K562 (cell line): ENCODE results near the gene PSMB10. TPM values are rescaled to one million over a fixed set of nuclear protein-coding genes. Genes with fewer than 3 reads are reported as not detected.
"Not testable (repeated sequence)": the region's sequence is repeated elsewhere in the genome, so short reads cannot be mapped to it uniquely, and the experiment has no call there.

Experiments used
- ATAC-seq: fragments of 200-7000 bp; cut with Tn5 transposase; 3 replicates; pipeline ENCODE4 v1.9.1; 2020; ENCODE audit warnings: moderate library complexity
- BruUV-seq: library from RNA; stranded (reverse); fragments of 400-500 nt; replicated peaks from 2 replicates; lab custom pipeline; 2021; lab: Mats Ljungman, UMichigan
- CTCF ChIA-PET: fragments of 300-600 bp; formaldehyde crosslinking; extraction: SDS; loops from one replicate; lab custom pipeline; 2021; ENCODE audit warnings: low intra/inter-chr PET ratio; lab: Yijun Ruan, JAX
- POLR2A ChIA-PET: fragments of 300-600, 350-650 bp; sonication (Branson Sonifier 250); formaldehyde crosslinking; extraction: SDS; loops from one replicate; lab custom pipeline; 2021; ENCODE audit warnings: antibody characterized with exemption, inconsistent platforms; lab: Yijun Ruan, JAX
- DNase-seq, 4 experiments: peaks; one replicate each; pipeline versions ENCODE4 v3.0.0 to v3.0.0-alpha.2; 2011 to 2018; ENCODE audit warnings: low spot score in 3 of 4, mixed read lengths in 3 of 4; ENCODE audit errors: extremely low read depth in 1 of 4
- FAIRE-seq: peaks from 2 replicates; lab custom pipeline; 2011; peaks lifted over from hg19 to GRCh38; lab: Jason Lieb, UNC
- H2AFZ ChIP-seq: 2 replicates; pipeline ENCODE4 v1.6.0; 2011; ENCODE audit warnings: low read depth, low read length, control low read depth, inconsistent platforms
- H3K27ac ChIP-seq: fragments of 200-600 bp; 3 replicates; pipeline ENCODE4 v1.8.0; 2011; ENCODE audit warnings: low read depth, mild to moderate bottlenecking, control low read depth, inconsistent platforms, low read length, moderate library complexity, mixed read lengths; ENCODE audit errors: extremely low read depth
- H3K27me3 ChIP-seq, 2 experiments: fragments of 300-600 bp in 1 of 2; 2 replicates in 1 of 2; 3 replicates in 1 of 2; pipeline versions ENCODE4 v1.6.0 to v1.8.0; 2011; ENCODE audit warnings: inconsistent platforms in 2 of 2, low read length in 2 of 2, mild to moderate bottlenecking in 1 of 2, mixed read lengths in 1 of 2, moderate library complexity in 1 of 2; ENCODE audit not compliant: control insufficient read depth in 2 of 2, insufficient read depth in 2 of 2
- H3K36me3 ChIP-seq: fragments of 300-600 bp; 3 replicates; pipeline ENCODE4 v1.8.0; 2011; ENCODE audit warnings: mild to moderate bottlenecking, low read length, inconsistent platforms; ENCODE audit not compliant: control insufficient read depth, insufficient read depth
- H3K4me1 ChIP-seq, 2 experiments: fragments of 200-600 bp in 1 of 2; replicated peaks in 1 of 2; 2 replicates in 1 of 2; 3 replicates in 1 of 2; pipeline versions ENCODE4 v1.5.1 to v1.8.0; 2011; ENCODE audit warnings: inconsistent platforms in 2 of 2, low read length in 2 of 2, mild to moderate bottlenecking in 1 of 2, mixed read lengths in 1 of 2, moderate library complexity in 1 of 2; ENCODE audit not compliant: control insufficient read depth in 2 of 2, insufficient read depth in 2 of 2
- H3K4me2 ChIP-seq: 2 replicates; pipeline ENCODE4 v1.6.1; 2011; ENCODE audit warnings: low read length, control low read depth, inconsistent platforms, mixed read lengths; ENCODE audit not compliant: insufficient read depth
- H3K4me3 ChIP-seq: fragments of 200-600 bp; sonication (generic), shearing (Covaris generic); 2 replicates; pipeline ENCODE4 v1.5.1; 2016; ENCODE audit warnings: control low read depth, inconsistent platforms
- H3K79me2 ChIP-seq: fragments of 200-600 bp; 3 replicates; pipeline ENCODE4 v1.8.0; 2011; ENCODE audit warnings: low read length, inconsistent platforms; ENCODE audit not compliant: control insufficient read depth, insufficient read depth
- H3K9ac ChIP-seq, 2 experiments: 2 replicates each; pipeline versions ENCODE4 v1.6.0 to v1.6.1; 2011; ENCODE audit warnings: low read depth in 2 of 2, low read length in 2 of 2, control low read depth in 1 of 2, inconsistent platforms in 1 of 2, mild to moderate bottlenecking in 1 of 2, mixed read lengths in 1 of 2; ENCODE audit not compliant: insufficient read depth in 1 of 2
- H3K9me1 ChIP-seq: one replicate; pipeline ENCODE4 v1.6.0; 2011; ENCODE audit warnings: inconsistent platforms, mild to moderate bottlenecking, low read length, moderate library complexity; ENCODE audit not compliant: control insufficient read depth, insufficient read depth
- H3K9me3 ChIP-seq: replicated peaks from 2 replicates; pipeline ENCODE4 v1.5.1; 2011; ENCODE audit warnings: low read depth, low read length, inconsistent platforms; ENCODE audit not compliant: control insufficient read depth, insufficient read depth
- H4K20me1 ChIP-seq: replicated peaks from 2 replicates; pipeline ENCODE4 v1.6.1; 2011; ENCODE audit warnings: low read length, inconsistent platforms, mixed read lengths; ENCODE audit not compliant: control insufficient read depth, insufficient read depth
- KLF16 ChIP-seq: IDR thresholded peaks from 2 replicates; pipeline ENCODE4 v1.6.1; 2016; ENCODE audit warnings: antibody characterized with exemption
- RBM22 ChIP-seq: fragments of 200-400 bp; formaldehyde crosslinking; IDR thresholded peaks from 2 replicates; pipeline ENCODE4 v1.6.1; 2018; ENCODE audit warnings: low read length, low read depth; ENCODE audit not compliant: poor library complexity, severe bottlenecking
- SMARCB1 ChIP-seq: IDR thresholded peaks from 2 replicates; pipeline ENCODE4 v1.6.1; 2011; ENCODE audit warnings: improper control_type of control experiment, low read depth; ENCODE audit not compliant: insufficient read length
- ZC3H11A ChIP-seq: IDR thresholded peaks from 2 replicates; pipeline ENCODE4 v1.6.1; 2012; ENCODE audit warnings: low read depth, low read length, improper control_type of control experiment
- ZNF280A ChIP-seq: fragments of 450-650 bp; IDR thresholded peaks from 2 replicates; pipeline ENCODE4 v1.6.1; 2018; ENCODE audit warnings: mild to moderate bottlenecking, low read depth; ENCODE audit not compliant: partially characterized antibody
- ZNF609 ChIP-seq: sonication (generic); formaldehyde crosslinking; IDR thresholded peaks from 2 replicates; pipeline ENCODE4 v1.8.1; 2023; ENCODE audit warnings: missing genetic modification reagents, mild to moderate bottlenecking, borderline replicate concordance
- WGBS: fragments of 100-300 bp; shearing (Covaris generic); methylation state at CpG from one replicate; pipeline ENCODE4 v1.1.6; 2016; ENCODE audit warnings: low coverage, mixed read lengths; ENCODE audit not compliant: insufficient coverage; ENCODE audit errors: missing lambda C conversion rate; 5-methylcytosine and 5-hydroxymethylcytosine counted together
- in situ Hi-C: fragments of 300-500 bp; cut with MboI; formaldehyde crosslinking; loops from 4 replicates; pipeline ENCODE4 v1.15.0; 2018; ENCODE audit warnings: inconsistent platforms, mixed read lengths
- intact Hi-C: fragments of 100-400 bp; cut with micrococcal nuclease; formaldehyde crosslinking; loops from 2 replicates; pipeline ENCODE4 v1.14.2; 2022
- polyA plus RNA-seq, 8 experiments: library from polyadenylated mRNA; depleted of rRNA in 4 of 8; stranded (reverse) in 5 of 8; unstranded in 3 of 8; fragments of >200 nt; fragmentation: Nextera tagmentation in 2 of 8; fragmentation: Illumina TruSeq in 1 of 8; extraction: Ambion mirVana in 2 of 8; extraction: Trizol in 1 of 8; gene quantifications; 2 replicates each; pipeline versions ENCODE4 v1.2.1 to v1.2.3, GENCODE V29; 2011 to 2014; ENCODE audit warnings: inconsistent platforms in 1 of 8, missing spikeins in 1 of 8
- total RNA-seq, 7 experiments: library from RNA; depleted of rRNA in 6 of 7; stranded (reverse); fragments of >200 nt in 6 of 7; fragmentation: Illumina TruSeq in 2 of 7; extraction: Trizol in 2 of 7; gene quantifications; 2 replicates each; pipeline versions ENCODE4 v1.2.1 to v1.2.3, GENCODE V29; 2011 to 2021; ENCODE audit warnings: low replicate concordance in 1 of 7

PSMB10 gene
- total and polyA plus RNA-seq, 9 of the 15 experiments (the other 6 are each of a cell fraction or from before 2014, with no cell fraction given): 11.7 to 105 (median 51.0) TPM

- TF ChIP-seq ZNF280A (no peak), SMARCB1 (no peak), KLF16 (no peak), ZC3H11A (no peak), ZNF609 (no peak), RBM22 (no peak)
Observed at GRCh38 chr16:67915831-67916723, 20.6 kb downstream of the PSMB10 start (continued).

- H3K9me3 ChIP-seq, H3K9ac ChIP-seq, H3K36me3 ChIP-seq, H2AFZ ChIP-seq, in situ Hi-C loops, BruUV-seq, H3K27me3 ChIP-seq, H3K27ac ChIP-seq, DNase-seq, H3K4me3 ChIP-seq, CTCF ChIA-PET, intact Hi-C loops, H3K9me1 ChIP-seq, H3K79me2 ChIP-seq, H3K4me2 ChIP-seq, ATAC-seq, FAIRE-seq: not testable (repeated sequence)
- 33% methylated on average over 1 of the region's 2 CpGs for WGBS
- POLR2A ChIA-PET: interaction anchor here (0.6 to 1.8 kb wide), 3 partner anchors 10 to 197 kb away, joined by 3 to 6 read pairs (median 6); no protein-coding TSS in a partner anchor
- peaks cover 5 to 16% of the 10 kb centered on the region in 2 experiments; a peak in 4 of 5 replicates for H3K4me1 ChIP-seq
- peaks cover 14% of the 10 kb centered on the region for H4K20me1 ChIP-seq
Observed at GRCh38 chr16:67915496-67915769, 21.2 kb downstream of the PSMB10 start.
